Body of pancreas (tissue), 4 donors: Measurements from ENCODE around the gene PHACTR3.

Source experiments
- POLR2A ChIP-seq, 3 donors: fragments of 450-650 bp; IDR thresholded peaks; one replicate each; pipeline ENCODE4 v1.6.1; 2016; ENCODE audit warnings: antibody characterized with exemption in 3 of 3, mild to moderate bottlenecking in 2 of 3
- TF ChIP-seq, protein P1 (sequence below), 7 experiments: fragments of 450-650 bp in 4 of 7; fragments of 200-600 bp in 3 of 7; sonication (generic) in 3 of 7; IDR thresholded peaks; one replicate each; pipeline ENCODE4 v1.5.1; 2016 to 2019; ENCODE audit warnings: antibody characterized with exemption in 7 of 7

DNA sequence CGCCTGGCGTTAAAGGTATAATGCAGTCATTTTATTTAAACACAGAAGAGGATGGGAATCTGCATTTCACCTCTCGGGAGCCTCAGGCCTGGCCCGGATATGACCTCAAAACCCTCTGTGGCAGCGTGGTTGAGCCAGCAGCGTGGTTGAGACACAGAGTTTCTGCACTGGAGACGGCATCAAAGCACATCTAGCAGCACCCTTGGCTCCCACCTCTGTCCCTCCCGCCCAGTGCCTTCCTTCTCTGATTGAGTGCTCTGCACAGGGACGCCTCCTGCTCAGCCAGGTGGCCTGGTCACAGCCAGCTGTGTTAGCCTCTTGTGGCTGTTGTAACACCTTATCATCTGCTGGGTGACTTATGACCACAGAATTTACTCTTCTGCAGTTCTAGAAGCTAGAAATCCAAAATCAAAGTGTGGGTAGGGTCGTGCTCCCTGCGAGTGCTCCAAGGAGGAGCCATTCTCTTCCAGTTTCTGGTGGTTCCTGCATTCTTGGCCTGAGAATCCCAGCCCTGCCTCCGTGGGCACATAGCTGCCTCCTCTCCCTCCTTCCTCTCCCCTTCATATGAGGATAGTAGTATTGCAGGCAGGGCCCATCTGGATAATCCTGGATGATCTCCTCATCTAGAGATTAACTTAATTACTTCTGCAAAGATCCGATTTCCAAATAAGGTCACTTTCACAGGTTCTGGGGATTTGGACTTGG lies 172.4 kb downstream of the PHACTR3 start:
- TF ChIP-seq POLR2A (IDR thresholded peaks at IDR 0.05), result no peak
- TF ChIP-seq, protein P1, sequence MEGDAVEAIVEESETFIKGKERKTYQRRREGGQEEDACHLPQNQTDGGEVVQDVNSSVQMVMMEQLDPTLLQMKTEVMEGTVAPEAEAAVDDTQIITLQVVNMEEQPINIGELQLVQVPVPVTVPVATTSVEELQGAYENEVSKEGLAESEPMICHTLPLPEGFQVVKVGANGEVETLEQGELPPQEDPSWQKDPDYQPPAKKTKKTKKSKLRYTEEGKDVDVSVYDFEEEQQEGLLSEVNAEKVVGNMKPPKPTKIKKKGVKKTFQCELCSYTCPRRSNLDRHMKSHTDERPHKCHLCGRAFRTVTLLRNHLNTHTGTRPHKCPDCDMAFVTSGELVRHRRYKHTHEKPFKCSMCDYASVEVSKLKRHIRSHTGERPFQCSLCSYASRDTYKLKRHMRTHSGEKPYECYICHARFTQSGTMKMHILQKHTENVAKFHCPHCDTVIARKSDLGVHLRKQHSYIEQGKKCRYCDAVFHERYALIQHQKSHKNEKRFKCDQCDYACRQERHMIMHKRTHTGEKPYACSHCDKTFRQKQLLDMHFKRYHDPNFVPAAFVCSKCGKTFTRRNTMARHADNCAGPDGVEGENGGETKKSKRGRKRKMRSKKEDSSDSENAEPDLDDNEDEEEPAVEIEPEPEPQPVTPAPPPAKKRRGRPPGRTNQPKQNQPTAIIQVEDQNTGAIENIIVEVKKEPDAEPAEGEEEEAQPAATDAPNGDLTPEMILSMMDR (IDR thresholded peaks at IDR 0.05), result no peak
